Psoas muscle (tissue), 8 donors: ENCODE measurements around the gene CAVIN2. TPM values are rescaled to one million over a fixed set of nuclear protein-coding genes. Genes with fewer than 3 reads are reported as not detected.

Experiments used
- ATAC-seq, 4 donors: fragments of 200-7000 bp; cut with Tn5 transposase; one replicate each; pipeline ENCODE4 v1.9.1; 2020; ENCODE audit warnings: moderate library complexity in 3 of 4, mild to moderate bottlenecking in 2 of 4
- DNase-seq, 2 donors: peaks; one replicate each; pipeline ENCODE4 v3.0.0-alpha.2; 2020
- H3K27ac ChIP-seq: fragments of 200-600 bp; one replicate; pipeline ENCODE4 v1.8.0; 2022
- H3K27me3 ChIP-seq, 3 donors: fragments of 200-600 bp in 1 of 3; one replicate each; pipeline versions ENCODE4 v1.6.1 to v1.8.0; 2013 to 2022; ENCODE audit warnings: low read length in 2 of 3, mild to moderate bottlenecking in 2 of 3, moderate library complexity in 1 of 3; ENCODE audit not compliant: insufficient read depth in 3 of 3
- H3K36me3 ChIP-seq, 2 donors: fragments of 200-600 bp in 1 of 2; one replicate each; pipeline versions ENCODE4 v1.6.1 to v1.8.0; 2013 to 2022; ENCODE audit warnings: low read depth in 1 of 2, mild to moderate bottlenecking in 1 of 2, moderate library complexity in 1 of 2; ENCODE audit not compliant: insufficient read depth in 1 of 2
- H3K4me1 ChIP-seq: fragments of 200-600 bp; one replicate; pipeline ENCODE4 v1.8.0; 2022
- H3K4me3 ChIP-seq: fragments of 200-600 bp; one replicate; pipeline ENCODE4 v1.8.0; 2022; ENCODE audit warnings: mild to moderate bottlenecking
- H3K9me3 ChIP-seq: fragments of 200-600 bp; one replicate; pipeline ENCODE4 v1.8.0; 2022
- WGBS, 3 donors: extraction: QIAGEN DNeasy Blood & Tissue Kit; methylation state at CpG; one replicate each; pipeline versions ENCODE4 v1.1.6 to v1.1.7; 2013; 5-methylcytosine and 5-hydroxymethylcytosine counted together
- intact Hi-C, 2 donors: fragments of 100-400 bp; cut with DNase I; formaldehyde crosslinking; loops; one replicate each; pipeline versions ENCODE4 v1.11.0 to v1.14.2; 2022
- long read RNA-seq, 2 donors: library from polyadenylated mRNA; unstranded; transcript quantifications; one replicate each; pipeline ENCODE4 v2.0.0, GENCODE V29; 2021
- polyA plus RNA-seq, 3 donors: library from polyadenylated mRNA; stranded (reverse); fragments of 200-250 nt; gene quantifications; one replicate each; pipeline ENCODE4 v1.2.3, GENCODE V29; 2013
- total RNA-seq, 4 donors: library from RNA; stranded (reverse); fragmentation: NEBNext Ultra II Directional in 2 of 4; extraction: Animal tissue kit (Norgen Biotek cat#: 25700) in 2 of 4; gene quantifications; one replicate each; pipeline versions ENCODE4 v1.2.1 to v1.2.4, GENCODE V29; 2021 to 2023
- TF ChIP-seq, protein P1 (sequence below): fragments of 200-600 bp; IDR thresholded peaks from one replicate; pipeline ENCODE4 v1.8.0; 2022; ENCODE audit warnings: antibody characterized with exemption
- donor health status: healthy with polysubstance abuse.
- donor health status: DM: no; HTN: no; CAD: no; lungs with moderate emphysema.
- donor health status: Bipolar disorder and iron deficiency.
- donor health status: healthy.
- donor health status: DM: yes; HTN: yes; CAD: no.
- donor health status: DM: no; HTN: no; CAD: no.
- donor health status: DM: no; HTN: no; CAD: no.
- donor health status: DM: yes; HTN: yes; CAD: no.

Gene CAVIN2, protein sequence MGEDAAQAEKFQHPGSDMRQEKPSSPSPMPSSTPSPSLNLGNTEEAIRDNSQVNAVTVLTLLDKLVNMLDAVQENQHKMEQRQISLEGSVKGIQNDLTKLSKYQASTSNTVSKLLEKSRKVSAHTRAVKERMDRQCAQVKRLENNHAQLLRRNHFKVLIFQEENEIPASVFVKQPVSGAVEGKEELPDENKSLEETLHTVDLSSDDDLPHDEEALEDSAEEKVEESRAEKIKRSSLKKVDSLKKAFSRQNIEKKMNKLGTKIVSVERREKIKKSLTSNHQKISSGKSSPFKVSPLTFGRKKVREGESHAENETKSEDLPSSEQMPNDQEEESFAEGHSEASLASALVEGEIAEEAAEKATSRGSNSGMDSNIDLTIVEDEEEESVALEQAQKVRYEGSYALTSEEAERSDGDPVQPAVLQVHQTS
- total RNA-seq: 10 to 100 TPM; 16.8 to 38.7 (median 23.9) TPM
- 10 to 100 TPM; 15.9 to 25.6 (median 25.5) TPM for polyA plus RNA-seq
- long read RNA-seq, donor 1, transcript CAVIN2-201 (2 exons, 3,229 nt): major isoform, 7 of 8 reads
- long read RNA-seq, donor 1, partial matches to known transcripts: 0 of 8 reads
- long read RNA-seq, donor 1, other reads (novel, unspliced or antisense): 1 of 8 reads
- long read RNA-seq, donor 2, transcript CAVIN2-201 (2 exons, 3,229 nt): major isoform, 119 of 123 reads
- long read RNA-seq, donor 2, partial matches to known transcripts: 0 of 123 reads
- long read RNA-seq, donor 2, other reads (novel, unspliced or antisense): 4 of 123 reads

DNA sequence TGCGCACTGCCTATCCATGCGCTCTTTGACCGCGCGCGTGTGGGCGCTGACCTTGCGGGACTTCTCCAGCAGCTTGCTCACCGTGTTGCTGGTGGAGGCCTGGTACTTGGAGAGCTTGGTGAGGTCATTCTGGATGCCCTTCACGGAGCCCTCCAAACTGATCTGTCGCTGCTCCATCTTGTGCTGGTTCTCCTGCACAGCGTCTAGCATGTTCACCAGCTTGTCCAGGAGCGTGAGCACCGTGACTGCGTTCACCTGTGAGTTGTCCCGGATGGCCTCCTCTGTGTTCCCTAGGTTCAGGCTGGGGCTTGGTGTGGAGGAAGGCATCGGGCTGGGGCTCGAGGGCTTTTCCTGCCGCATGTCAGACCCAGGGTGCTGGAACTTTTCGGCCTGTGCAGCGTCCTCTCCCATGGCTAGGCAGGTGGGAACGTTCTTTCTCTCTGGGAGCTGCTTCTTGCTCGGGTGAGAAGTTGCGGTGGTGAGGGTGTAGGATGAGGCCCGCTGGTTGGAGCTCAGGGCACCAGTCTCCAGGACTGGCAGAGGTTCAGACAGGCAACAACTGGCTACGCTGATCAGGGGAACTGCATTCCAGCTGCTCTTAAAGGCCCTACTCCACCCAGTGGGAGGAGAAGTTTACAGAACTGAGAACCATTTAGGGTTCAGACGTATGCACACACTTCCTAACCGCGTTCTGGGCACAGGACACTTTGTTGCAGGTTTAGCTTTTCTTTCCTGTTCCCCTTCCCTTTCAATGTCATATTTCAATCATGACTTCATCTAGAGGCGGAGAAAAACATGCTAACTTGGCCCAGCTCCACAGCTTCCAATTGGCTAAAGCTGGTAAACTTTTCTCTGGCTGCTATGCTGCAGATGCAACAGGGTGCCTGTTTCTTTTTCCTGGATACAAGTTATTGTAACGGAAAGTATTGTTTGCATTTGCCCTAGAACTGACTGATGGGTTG lies at the start of gene CAVIN2:
Gene CAVIN2 (minus strand): TSS at position 574 of the 962 bp plus-strand sequence. CDS start 163 bp downstream, at position 411.
- DNase-seq (peak; percentile 42 to 64), ATAC-seq (peak in 3 of 4 donors; percentile 76 to 80 (median 77))
- 9 to 19% (median 15%) methylated on average over 31 of the region's 31 CpGs for WGBS, 3 donors
- TF ChIP-seq, protein P1, sequence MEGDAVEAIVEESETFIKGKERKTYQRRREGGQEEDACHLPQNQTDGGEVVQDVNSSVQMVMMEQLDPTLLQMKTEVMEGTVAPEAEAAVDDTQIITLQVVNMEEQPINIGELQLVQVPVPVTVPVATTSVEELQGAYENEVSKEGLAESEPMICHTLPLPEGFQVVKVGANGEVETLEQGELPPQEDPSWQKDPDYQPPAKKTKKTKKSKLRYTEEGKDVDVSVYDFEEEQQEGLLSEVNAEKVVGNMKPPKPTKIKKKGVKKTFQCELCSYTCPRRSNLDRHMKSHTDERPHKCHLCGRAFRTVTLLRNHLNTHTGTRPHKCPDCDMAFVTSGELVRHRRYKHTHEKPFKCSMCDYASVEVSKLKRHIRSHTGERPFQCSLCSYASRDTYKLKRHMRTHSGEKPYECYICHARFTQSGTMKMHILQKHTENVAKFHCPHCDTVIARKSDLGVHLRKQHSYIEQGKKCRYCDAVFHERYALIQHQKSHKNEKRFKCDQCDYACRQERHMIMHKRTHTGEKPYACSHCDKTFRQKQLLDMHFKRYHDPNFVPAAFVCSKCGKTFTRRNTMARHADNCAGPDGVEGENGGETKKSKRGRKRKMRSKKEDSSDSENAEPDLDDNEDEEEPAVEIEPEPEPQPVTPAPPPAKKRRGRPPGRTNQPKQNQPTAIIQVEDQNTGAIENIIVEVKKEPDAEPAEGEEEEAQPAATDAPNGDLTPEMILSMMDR: no peak
- Histone ChIP-seq H3K36me3 (no peaks in the 10 kb centered on the region), H3K27ac (peak within 1 kb of the TSS; percentile 56), H3K4me3 (peak within 1 kb of the TSS; percentile 66), H3K9me3 (no peaks in the 10 kb centered on the region), H3K27me3 (no peaks in the 10 kb centered on the region), H3K4me1 (peaks cover 8% of the 10 kb centered on the region)
- intact Hi-C loops: loop anchor here in 1 of 2 donors (10.0 kb wide), 1 partner anchor 148 kb away; no protein-coding TSS in a partner anchor

DNA sequence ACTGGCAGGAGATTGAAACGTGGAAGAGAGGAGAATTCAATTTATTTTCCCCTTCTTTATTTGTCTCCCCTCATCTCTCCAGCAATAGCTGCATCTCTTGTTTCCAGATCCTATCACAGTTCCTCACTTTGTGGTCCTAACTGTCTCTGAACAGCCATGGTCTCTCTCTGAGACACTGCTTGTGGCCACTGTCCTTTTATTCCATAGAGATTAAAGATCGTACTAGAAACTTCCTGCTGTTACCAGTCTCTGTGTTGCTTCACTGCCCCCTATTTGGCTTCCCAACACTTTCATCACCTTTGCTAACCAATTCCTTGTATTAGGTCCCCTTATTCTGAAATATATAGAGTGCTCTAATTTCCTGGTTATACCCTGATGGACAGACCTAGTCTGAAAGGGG lies 48.9 kb upstream of the CAVIN2 start:
- Histone ChIP-seq H3K4me3 (no peak overlapping the region), H3K4me1 (no peaks in the 10 kb centered on the region), H3K27ac (no peak overlapping the region), H3K36me3 (no peaks in the 10 kb centered on the region), H3K27me3 (no peaks in the 10 kb centered on the region), H3K9me3 (no peaks in the 10 kb centered on the region)
- ATAC-seq: no peak
- no peak for DNase-seq
- intact Hi-C loops: no loop called here
- WGBS, 3 donors: 35 to 62% (median 42%) methylated on average over 2 of the region's 2 CpGs
- TF ChIP-seq, protein P1: no peak

DNA sequence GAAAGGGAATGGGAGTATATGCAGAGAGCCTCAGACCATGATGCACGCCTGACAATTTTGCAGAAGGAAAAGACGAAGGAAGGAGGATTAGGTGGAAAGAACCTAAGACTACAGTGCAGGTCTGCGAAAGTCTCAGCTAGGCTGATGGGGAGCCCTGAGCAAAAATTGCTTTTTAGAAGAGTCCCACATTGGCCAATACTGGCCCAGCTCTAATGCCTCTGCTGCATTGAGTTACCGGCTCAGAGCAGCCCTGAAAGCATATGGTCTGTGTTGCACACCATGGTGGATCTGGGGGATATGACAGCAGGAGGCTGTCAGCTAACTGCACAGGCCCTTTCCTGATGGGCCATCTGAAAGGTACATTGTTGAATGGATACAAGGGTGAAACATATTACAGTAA lies 48.3 kb upstream of the CAVIN2 start:
- H3K27me3 ChIP-seq: no peaks in the 10 kb centered on the region
- no peaks in the 10 kb centered on the region for H3K36me3 ChIP-seq
- DNase-seq (no peak), ATAC-seq (no peak)
- WGBS, 3 donors: 92 to 95% (median 93%) methylated on average over 4 of the region's 4 CpGs
- TF ChIP-seq, protein P1: no peak
- no peak overlapping the region for H3K27ac ChIP-seq
- no peaks in the 10 kb centered on the region for H3K4me1 ChIP-seq
- H3K9me3 ChIP-seq: no peaks in the 10 kb centered on the region
- H3K4me3 ChIP-seq: no peak overlapping the region
- intact Hi-C loops: no loop called here

DNA sequence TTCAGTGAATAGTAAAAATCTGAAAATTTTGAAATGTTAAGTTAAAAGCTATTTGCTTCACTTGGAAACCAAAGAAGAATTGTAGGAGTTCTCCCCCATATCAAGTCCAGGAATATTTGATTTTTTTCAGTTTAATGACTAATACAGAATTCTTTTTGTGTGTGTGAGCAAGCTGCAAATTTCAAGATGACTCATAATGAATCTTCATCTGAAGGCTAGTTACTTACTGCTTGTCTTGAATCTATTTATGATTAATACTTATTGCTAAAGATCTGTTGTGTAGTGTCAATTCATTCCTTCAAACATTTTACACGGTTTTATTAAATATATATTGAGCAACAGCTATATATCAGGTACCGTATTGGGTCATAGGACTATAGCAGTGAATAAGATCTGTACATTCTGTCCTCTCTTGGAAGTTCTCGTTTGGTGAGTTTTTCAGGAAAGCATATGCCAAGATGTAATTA lies 47.8 kb upstream of the CAVIN2 start:
- WGBS, 3 donors: 43 to 54% (median 53%) methylated on average over 3 of the region's 3 CpGs
- no peak for ATAC-seq
- TF ChIP-seq, protein P1: no peak

More for the DNA sequence above, 47.8 kb upstream of the CAVIN2 start:
- Histone ChIP-seq H3K27ac (no peak overlapping the region), H3K4me3 (no peak overlapping the region), H3K27me3 (no peaks in the 10 kb centered on the region), H3K4me1 (no peaks in the 10 kb centered on the region), H3K36me3 (no peaks in the 10 kb centered on the region), H3K9me3 (no peaks in the 10 kb centered on the region)
- intact Hi-C loops: no loop called here
- DNase-seq: no peak
